ENCODE data around the gene NPPA. TPM values are rescaled to one million over a fixed set of nuclear protein-coding genes. Genes with fewer than 3 reads are reported as not detected.
A peak's percentile ranks its signal among the peaks of the same experiment; 100 is the strongest.

The NPPA gene
- total and polyA plus RNA-seq, 2 donors (not counting 1 experiment from before 2014, with no cell fraction given): not detected

- Histone ChIP-seq H2AFZ (ENCODE audit: low read length) (no peak overlapping the region), H3K9ac (ENCODE audit: insufficient read depth, low read length) (no peak overlapping the region), H3K27ac (ENCODE audit: insufficient read depth, low read length) (no peak overlapping the region), H3K4me1 (ENCODE audit: control insufficient read depth, extremely low read depth, insufficient read depth, low read length) (no peaks in the 10 kb centered on the region), H3K9me3 (ENCODE audit: control insufficient read depth, insufficient read depth, low read depth, low read length) (no peaks in the 10 kb centered on the region), H3K4me3 (replicated peaks in 1 of 4; ENCODE audit: control extremely low read depth in 1 of 4, insufficient read depth in 1 of 4, low read depth in 3 of 4, low read length in 4 of 4) (no peak overlapping the region), H3K4me2 (ENCODE audit: extremely low read depth, insufficient read depth, low read length) (no peak overlapping the region), H4K20me1 (ENCODE audit: control insufficient read depth, extremely low read depth, insufficient read depth, low read length) (no peaks in the 10 kb centered on the region), H3K27me3 (ENCODE audit: control insufficient read depth, insufficient read depth, low read length) (no peaks in the 10 kb centered on the region), H3K36me3 (ENCODE audit: control insufficient read depth, insufficient read depth, low read length) (peaks cover 13% of the 10 kb centered on the region), H3K79me2 (ENCODE audit: control insufficient read depth, insufficient read depth, low read length) (peaks cover 30% of the 10 kb centered on the region)
- DNase-seq (ENCODE audit: low read depth in 2 of 2): no peak
- no peak for TF ChIP-seq EZH2 (IDR thresholded peaks at IDR 0.05; ENCODE audit: low read length, missing control alignments)
- TF ChIP-seq, protein P1, sequence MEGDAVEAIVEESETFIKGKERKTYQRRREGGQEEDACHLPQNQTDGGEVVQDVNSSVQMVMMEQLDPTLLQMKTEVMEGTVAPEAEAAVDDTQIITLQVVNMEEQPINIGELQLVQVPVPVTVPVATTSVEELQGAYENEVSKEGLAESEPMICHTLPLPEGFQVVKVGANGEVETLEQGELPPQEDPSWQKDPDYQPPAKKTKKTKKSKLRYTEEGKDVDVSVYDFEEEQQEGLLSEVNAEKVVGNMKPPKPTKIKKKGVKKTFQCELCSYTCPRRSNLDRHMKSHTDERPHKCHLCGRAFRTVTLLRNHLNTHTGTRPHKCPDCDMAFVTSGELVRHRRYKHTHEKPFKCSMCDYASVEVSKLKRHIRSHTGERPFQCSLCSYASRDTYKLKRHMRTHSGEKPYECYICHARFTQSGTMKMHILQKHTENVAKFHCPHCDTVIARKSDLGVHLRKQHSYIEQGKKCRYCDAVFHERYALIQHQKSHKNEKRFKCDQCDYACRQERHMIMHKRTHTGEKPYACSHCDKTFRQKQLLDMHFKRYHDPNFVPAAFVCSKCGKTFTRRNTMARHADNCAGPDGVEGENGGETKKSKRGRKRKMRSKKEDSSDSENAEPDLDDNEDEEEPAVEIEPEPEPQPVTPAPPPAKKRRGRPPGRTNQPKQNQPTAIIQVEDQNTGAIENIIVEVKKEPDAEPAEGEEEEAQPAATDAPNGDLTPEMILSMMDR (conservative IDR thresholded peaks at IDR 0.05 in 1 of 2, IDR thresholded peaks at IDR 0.05 in 1 of 2; ENCODE audit: low read depth in 1 of 2, low read length in 2 of 2): no peak
Measured at GRCh38 chr1:11813021-11813420, 34.6 kb downstream of the NPPA start.

GRCh38 chr1:11807133-11807532 is 40.5 kb downstream of the NPPA start:
- Histone ChIP-seq H3K9ac (ENCODE audit: insufficient read depth, low read length) (no peak overlapping the region), H3K4me3 (replicated peaks in 1 of 4; ENCODE audit: control extremely low read depth in 1 of 4, insufficient read depth in 1 of 4, low read depth in 3 of 4, low read length in 4 of 4) (peak overlapping the region; percentile 79 to 99 (median 86)), H3K36me3 (ENCODE audit: control insufficient read depth, insufficient read depth, low read length) (peaks cover 1% of the 10 kb centered on the region), H3K27ac (ENCODE audit: insufficient read depth, low read length) (peak overlapping the region; percentile 82), H2AFZ (ENCODE audit: low read length) (no peak overlapping the region), H3K9me3 (ENCODE audit: control insufficient read depth, insufficient read depth, low read depth, low read length) (no peaks in the 10 kb centered on the region), H4K20me1 (ENCODE audit: control insufficient read depth, extremely low read depth, insufficient read depth, low read length) (no peaks in the 10 kb centered on the region), H3K79me2 (ENCODE audit: control insufficient read depth, insufficient read depth, low read length) (peaks cover 54% of the 10 kb centered on the region), H3K4me2 (ENCODE audit: extremely low read depth, insufficient read depth, low read length) (peak overlapping the region; percentile 100), H3K27me3 (ENCODE audit: control insufficient read depth, insufficient read depth, low read length) (no peaks in the 10 kb centered on the region), H3K4me1 (ENCODE audit: control insufficient read depth, extremely low read depth, insufficient read depth, low read length) (peaks cover 7% of the 10 kb centered on the region)
- no peak for DNase-seq (ENCODE audit: low read depth in 2 of 2)
- no peak for TF ChIP-seq EZH2 (IDR thresholded peaks at IDR 0.05; ENCODE audit: low read length, missing control alignments)
- TF ChIP-seq, protein P1 (conservative IDR thresholded peaks at IDR 0.05 in 1 of 2, IDR thresholded peaks at IDR 0.05 in 1 of 2; ENCODE audit: low read depth in 1 of 2, low read length in 2 of 2): no peak

DNA sequence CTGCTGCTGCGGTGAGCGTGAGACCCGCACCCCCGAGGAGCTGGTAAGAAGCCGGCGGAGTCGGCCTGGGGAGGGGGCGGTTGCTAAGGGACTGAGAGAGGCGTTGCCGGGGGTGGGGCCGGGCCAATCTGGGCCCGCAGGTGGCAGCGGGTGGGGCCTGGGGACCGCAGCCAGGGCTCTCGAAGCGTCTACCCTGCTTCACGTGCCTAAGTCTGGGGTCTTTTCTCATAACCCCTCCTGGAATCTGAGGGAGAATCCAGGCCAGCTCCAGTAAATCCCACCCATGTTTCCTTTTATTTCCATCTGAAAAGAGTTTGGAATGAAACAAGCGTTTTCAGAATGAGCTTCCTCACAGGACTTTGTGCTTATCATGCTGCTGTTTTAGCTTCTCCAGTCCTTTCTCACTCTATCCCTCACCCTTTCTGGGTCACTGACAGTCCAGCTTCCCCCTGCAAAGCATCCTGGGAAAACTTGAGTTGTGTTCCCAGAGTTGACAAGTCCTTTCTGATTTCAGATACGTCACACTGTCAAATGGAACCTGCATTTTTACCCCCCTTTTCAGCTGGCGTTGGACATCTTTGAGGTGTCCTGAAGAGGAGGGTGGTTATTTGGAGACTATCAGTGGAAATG is 41.2 kb downstream of the NPPA start:
- peak overlapping the region; percentile 82 for H3K27ac ChIP-seq (ENCODE audit: insufficient read depth, low read length)
- peaks cover 1% of the 10 kb centered on the region for H3K36me3 ChIP-seq (ENCODE audit: control insufficient read depth, insufficient read depth, low read length)
- H4K20me1 ChIP-seq (ENCODE audit: control insufficient read depth, extremely low read depth, insufficient read depth, low read length): no peaks in the 10 kb centered on the region
- peak overlapping the region; percentile 69 for H2AFZ ChIP-seq (ENCODE audit: low read length)
- peak overlapping the region; percentile 79 to 99 (median 86) for H3K4me3 ChIP-seq (replicated peaks in 1 of 4; ENCODE audit: control extremely low read depth in 1 of 4, insufficient read depth in 1 of 4, low read depth in 3 of 4, low read length in 4 of 4)
- no peaks in the 10 kb centered on the region for H3K27me3 ChIP-seq (ENCODE audit: control insufficient read depth, insufficient read depth, low read length)
- TF ChIP-seq, protein P1 (conservative IDR thresholded peaks at IDR 0.05 in 1 of 2, IDR thresholded peaks at IDR 0.05 in 1 of 2; ENCODE audit: low read depth in 1 of 2, low read length in 2 of 2): no peak
- no peak for TF ChIP-seq EZH2 (IDR thresholded peaks at IDR 0.05; ENCODE audit: low read length, missing control alignments)
- DNase-seq (ENCODE audit: low read depth in 2 of 2): peak in 1 of 2 donors; percentile 24
- peak overlapping the region; percentile 77 for H3K9ac ChIP-seq (ENCODE audit: insufficient read depth, low read length)
- peak overlapping the region; percentile 100 for H3K4me2 ChIP-seq (ENCODE audit: extremely low read depth, insufficient read depth, low read length)
- no peaks in the 10 kb centered on the region for H3K9me3 ChIP-seq (ENCODE audit: control insufficient read depth, insufficient read depth, low read depth, low read length)
- peaks cover 7% of the 10 kb centered on the region for H3K4me1 ChIP-seq (ENCODE audit: control insufficient read depth, extremely low read depth, insufficient read depth, low read length)
- H3K79me2 ChIP-seq (ENCODE audit: control insufficient read depth, insufficient read depth, low read length): peaks cover 56% of the 10 kb centered on the region

All from fibroblast of lung (primary cell).